ENCODE data around the gene CRABP2. TPM values are rescaled to one million over a fixed set of nuclear protein-coding genes. Genes with fewer than 3 reads are reported as not detected.

CRABP2 gene
- total RNA-seq, 2 donors from 2014 or later = 0.99 to 3.6 TPM

GRCh38 chr1:156725683-156726280 is 20.4 kb upstream of the CRABP2 start:
- peak; percentile 70 for ATAC-seq
- 12 to 13% methylated on average over 18 of the region's 18 CpGs for WGBS, 2 donors
- intact Hi-C loops (cut with DNase I) = no loop called here

GRCh38 chr1:156721535-156721934 is 16.2 kb upstream of the CRABP2 start:
- H3K4me3 ChIP-seq = no peak overlapping the region
- 86 to 95% methylated on average over 4 of the region's 4 CpGs for WGBS, 2 donors
- ATAC-seq (no peak), DNase-seq (no peak)
- H3K27ac ChIP-seq = no peak overlapping the region
- H3K9me3 ChIP-seq = no peaks in the 10 kb centered on the region
- intact Hi-C loops (cut with DNase I) = loop anchor here (5.0 kb wide), 1 partner anchor 34 kb away; no protein-coding TSS in a partner anchor
- peaks cover 23% of the 10 kb centered on the region for H3K4me1 ChIP-seq
- H3K27me3 ChIP-seq = no peaks in the 10 kb centered on the region
- TF ChIP-seq CTCF (IDR thresholded peaks at IDR 0.05) (no peak), POLR2A (IDR thresholded peaks at IDR 0.05) (no peak)
- peaks cover 0 to 13% of the 10 kb centered on the region in 2 donors for H3K36me3 ChIP-seq (replicated peaks in 1 of 2; ENCODE audit: insufficient read depth in 1 of 2, low read depth in 2 of 2)

More at GRCh38 chr1:156725683-156726280, 20.4 kb upstream of the CRABP2 start:
- TF ChIP-seq POLR2A (IDR thresholded peaks at IDR 0.05) (no peak), CTCF (IDR thresholded peaks at IDR 0.05) (peak; percentile 85 to 96 (median 91))
- peaks cover 0 to 13% of the 10 kb centered on the region in 2 donors for H3K36me3 ChIP-seq (replicated peaks in 1 of 2; ENCODE audit: insufficient read depth in 1 of 2, low read depth in 2 of 2)
- peak; percentile 88 to 94 (median 92) for DNase-seq
- H3K27me3 ChIP-seq = no peaks in the 10 kb centered on the region
- H3K9me3 ChIP-seq = no peaks in the 10 kb centered on the region
- H3K4me1 ChIP-seq = peaks cover 50% of the 10 kb centered on the region
- no peak overlapping the region for H3K4me3 ChIP-seq
- H3K27ac ChIP-seq = peak overlapping the region in 2 of 4 donors; percentile 1 to 38

GRCh38 chr1:156721131-156721530 is 15.7 kb upstream of the CRABP2 start:
- peaks cover 0 to 13% of the 10 kb centered on the region in 2 donors for H3K36me3 ChIP-seq (replicated peaks in 1 of 2; ENCODE audit: insufficient read depth in 1 of 2, low read depth in 2 of 2)
- no peak for DNase-seq

GRCh38 chr1:156717351-156717750 is 12.0 kb upstream of the CRABP2 start:
- Histone ChIP-seq H3K4me3 (no peak overlapping the region), H3K4me1 (no peaks in the 10 kb centered on the region), H3K27me3 (no peaks in the 10 kb centered on the region), H3K9me3 (no peaks in the 10 kb centered on the region), H3K36me3 (replicated peaks in 1 of 2; ENCODE audit: insufficient read depth in 1 of 2, low read depth in 2 of 2) (peaks cover 0 to 3% of the 10 kb centered on the region in 2 donors), H3K27ac (no peak overlapping the region)
- ATAC-seq (no peak), DNase-seq (no peak)
- no peak for TF ChIP-seq CTCF (IDR thresholded peaks at IDR 0.05)
- no peak for TF ChIP-seq POLR2A (IDR thresholded peaks at IDR 0.05)
- WGBS, 2 donors = 72 to 79% methylated on average over 4 of the region's 4 CpGs
- intact Hi-C loops (cut with DNase I) = no loop called here

More at GRCh38 chr1:156721131-156721530, 15.7 kb upstream of the CRABP2 start:
- no peak overlapping the region for H3K4me3 ChIP-seq
- intact Hi-C loops (cut with DNase I) = loop anchor here (5.0 kb wide), 1 partner anchor 34 kb away; no protein-coding TSS in a partner anchor
- no peak overlapping the region for H3K27ac ChIP-seq
- peaks cover 19% of the 10 kb centered on the region for H3K4me1 ChIP-seq
- no peak for ATAC-seq
- no peaks in the 10 kb centered on the region for H3K27me3 ChIP-seq
- WGBS, 2 donors = 83 to 94% methylated on average over 1 to 2 of the region's 2 CpGs
- no peaks in the 10 kb centered on the region for H3K9me3 ChIP-seq
- TF ChIP-seq CTCF (IDR thresholded peaks at IDR 0.05) (no peak), POLR2A (IDR thresholded peaks at IDR 0.05) (no peak)

GRCh38 chr1:156714830-156715229 is 9.4 kb upstream of the CRABP2 start:
- intact Hi-C loops (cut with DNase I) = no loop called here
- ATAC-seq (no peak), DNase-seq (no peak)
- Histone ChIP-seq H3K27ac (no peak overlapping the region), H3K4me1 (peaks cover 5% of the 10 kb centered on the region), H3K9me3 (no peaks in the 10 kb centered on the region), H3K4me3 (no peak overlapping the region), H3K36me3 (replicated peaks in 1 of 2; ENCODE audit: insufficient read depth in 1 of 2, low read depth in 2 of 2) (no peaks in the 10 kb centered on the region), H3K27me3 (no peaks in the 10 kb centered on the region)
- 79 to 80% methylated on average over 3 of the region's 3 CpGs for WGBS, 2 donors
- no peak for TF ChIP-seq CTCF (IDR thresholded peaks at IDR 0.05)
- no peak for TF ChIP-seq POLR2A (IDR thresholded peaks at IDR 0.05)

All from body of pancreas (tissue), 4 donors.